ENCODE measurements around the gene BNIPL. TPM values are rescaled to one million over a fixed set of nuclear protein-coding genes. Genes with fewer than 3 reads are reported as not detected.

Gene BNIPL
- total RNA-seq, 1 donor from 2014 or later = 4.2 TPM

DNA sequence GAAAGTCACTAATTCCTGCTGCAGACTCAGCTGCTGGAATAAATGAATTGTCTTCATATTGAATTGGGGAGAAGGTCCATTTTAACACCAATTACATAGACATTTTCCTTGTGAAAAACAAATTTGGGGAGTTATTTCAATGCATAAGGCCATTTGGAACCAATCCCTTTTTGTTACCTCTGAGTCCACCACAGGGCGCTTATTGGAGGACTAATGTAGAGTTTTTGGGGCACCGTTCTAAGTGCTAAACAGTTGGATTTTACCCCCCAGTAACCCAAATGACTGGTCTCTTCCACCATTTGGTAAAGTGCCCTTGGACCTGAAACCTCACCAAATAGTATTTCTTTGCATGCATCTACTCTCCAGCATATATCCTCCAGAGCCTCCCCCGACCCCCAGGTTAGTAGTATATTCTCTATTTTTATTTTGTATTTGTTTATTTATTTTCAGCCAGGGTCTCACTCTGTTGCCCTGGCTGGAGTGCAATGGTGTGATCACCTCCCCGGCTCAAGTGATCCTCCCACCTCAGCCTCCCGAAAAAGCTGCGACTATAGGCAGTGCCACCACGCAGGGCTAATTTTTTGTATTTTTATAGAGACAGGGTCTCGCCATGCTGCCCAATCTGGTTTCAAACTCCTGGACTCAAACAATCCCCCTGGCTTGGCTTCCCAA is 26.6 kb upstream of the BNIPL start:
- H3K4me1 Mint-ChIP-seq = peaks cover 56% of the 10 kb centered on the region
- TF ChIP-seq, protein P1, sequence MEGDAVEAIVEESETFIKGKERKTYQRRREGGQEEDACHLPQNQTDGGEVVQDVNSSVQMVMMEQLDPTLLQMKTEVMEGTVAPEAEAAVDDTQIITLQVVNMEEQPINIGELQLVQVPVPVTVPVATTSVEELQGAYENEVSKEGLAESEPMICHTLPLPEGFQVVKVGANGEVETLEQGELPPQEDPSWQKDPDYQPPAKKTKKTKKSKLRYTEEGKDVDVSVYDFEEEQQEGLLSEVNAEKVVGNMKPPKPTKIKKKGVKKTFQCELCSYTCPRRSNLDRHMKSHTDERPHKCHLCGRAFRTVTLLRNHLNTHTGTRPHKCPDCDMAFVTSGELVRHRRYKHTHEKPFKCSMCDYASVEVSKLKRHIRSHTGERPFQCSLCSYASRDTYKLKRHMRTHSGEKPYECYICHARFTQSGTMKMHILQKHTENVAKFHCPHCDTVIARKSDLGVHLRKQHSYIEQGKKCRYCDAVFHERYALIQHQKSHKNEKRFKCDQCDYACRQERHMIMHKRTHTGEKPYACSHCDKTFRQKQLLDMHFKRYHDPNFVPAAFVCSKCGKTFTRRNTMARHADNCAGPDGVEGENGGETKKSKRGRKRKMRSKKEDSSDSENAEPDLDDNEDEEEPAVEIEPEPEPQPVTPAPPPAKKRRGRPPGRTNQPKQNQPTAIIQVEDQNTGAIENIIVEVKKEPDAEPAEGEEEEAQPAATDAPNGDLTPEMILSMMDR (IDR thresholded peaks at IDR 0.05; ENCODE audit: unreplicated experiment) = no peak
- H3K27ac Mint-ChIP-seq = peak overlapping the region; percentile 100
- H3K9me3 Mint-ChIP-seq = no peaks in the 10 kb centered on the region
- DNase-seq (ENCODE audit: low spot score in 2 of 2, unreplicated experiment in 2 of 2) = no peak
- peaks cover 2% of the 10 kb centered on the region for H3K36me3 Mint-ChIP-seq
- H3K27me3 Mint-ChIP-seq (ENCODE audit: low read depth) = no peaks in the 10 kb centered on the region
- H3K4me3 Mint-ChIP-seq = peak overlapping the region; percentile 97

DNA sequence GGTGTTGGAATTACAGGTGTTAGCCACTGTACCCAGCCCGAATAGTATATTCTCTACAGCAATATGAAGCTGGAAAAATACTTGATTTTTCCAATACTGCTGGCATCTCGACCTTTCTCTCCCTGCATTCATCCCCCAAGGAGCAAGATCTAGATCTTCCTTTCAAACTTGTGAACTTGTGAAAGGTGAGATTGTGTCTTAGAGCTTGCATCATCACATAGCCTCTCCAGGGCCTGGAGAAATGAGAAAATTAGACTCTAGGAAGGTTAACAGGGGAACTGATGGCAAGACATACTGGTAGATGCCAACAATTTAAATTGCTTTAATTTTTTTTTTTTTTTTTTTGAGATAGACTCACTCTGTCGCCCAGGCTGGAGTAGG is 26.1 kb upstream of the BNIPL start:
- Mint-ChIP-seq H3K36me3 (peaks cover 2% of the 10 kb centered on the region), H3K9me3 (no peaks in the 10 kb centered on the region), H3K27me3 (ENCODE audit: low read depth) (no peaks in the 10 kb centered on the region), H3K4me3 (no peak overlapping the region), H3K27ac (no peak overlapping the region), H3K4me1 (peaks cover 53% of the 10 kb centered on the region)
- DNase-seq (ENCODE audit: low spot score in 2 of 2, unreplicated experiment in 2 of 2) = no peak
- TF ChIP-seq, protein P1 (IDR thresholded peaks at IDR 0.05; ENCODE audit: unreplicated experiment) = no peak

DNA sequence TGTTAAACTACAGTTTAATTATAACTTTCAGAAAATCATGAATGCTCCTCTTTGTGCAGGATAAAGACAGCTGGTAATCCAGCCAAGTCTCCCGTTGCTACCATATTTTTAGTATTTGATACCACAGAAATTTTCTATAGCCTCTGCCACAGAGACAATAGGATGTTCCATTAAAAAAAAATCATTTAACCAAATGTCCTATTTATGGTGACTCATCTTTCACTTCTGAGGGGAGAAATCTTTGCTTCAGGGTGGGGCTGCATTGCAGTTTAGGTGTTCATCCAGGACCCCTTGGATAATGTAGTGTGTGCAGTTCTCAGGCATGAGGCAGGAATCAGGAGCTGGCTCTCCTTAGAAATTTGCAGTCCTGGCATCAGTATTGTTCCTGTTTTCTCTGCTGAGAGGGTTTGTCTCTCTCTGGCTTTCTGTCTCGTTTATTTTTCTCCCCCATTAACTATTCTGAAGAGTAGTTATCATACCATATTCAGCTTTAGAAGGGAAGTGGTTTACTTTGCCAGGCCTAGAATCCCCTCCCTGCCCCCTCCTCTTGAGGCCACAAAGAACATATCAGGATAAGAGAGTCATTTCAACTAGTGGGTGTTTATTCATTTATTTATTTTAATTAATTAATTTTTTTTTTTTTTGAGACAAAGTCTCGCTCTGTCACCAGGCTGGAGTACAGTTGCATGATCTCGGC is 25.1 kb upstream of the BNIPL start:
- H3K9me3 Mint-ChIP-seq = no peaks in the 10 kb centered on the region
- no peak overlapping the region for H3K4me3 Mint-ChIP-seq
- peaks cover 45% of the 10 kb centered on the region for H3K4me1 Mint-ChIP-seq
- no peak for DNase-seq (ENCODE audit: low spot score in 2 of 2, unreplicated experiment in 2 of 2)
- TF ChIP-seq, protein P1 (IDR thresholded peaks at IDR 0.05; ENCODE audit: unreplicated experiment) = no peak
- no peaks in the 10 kb centered on the region for H3K27me3 Mint-ChIP-seq (ENCODE audit: low read depth)
- peak overlapping the region; percentile 48 for H3K27ac Mint-ChIP-seq
- H3K36me3 Mint-ChIP-seq = peaks cover 2% of the 10 kb centered on the region

DNA sequence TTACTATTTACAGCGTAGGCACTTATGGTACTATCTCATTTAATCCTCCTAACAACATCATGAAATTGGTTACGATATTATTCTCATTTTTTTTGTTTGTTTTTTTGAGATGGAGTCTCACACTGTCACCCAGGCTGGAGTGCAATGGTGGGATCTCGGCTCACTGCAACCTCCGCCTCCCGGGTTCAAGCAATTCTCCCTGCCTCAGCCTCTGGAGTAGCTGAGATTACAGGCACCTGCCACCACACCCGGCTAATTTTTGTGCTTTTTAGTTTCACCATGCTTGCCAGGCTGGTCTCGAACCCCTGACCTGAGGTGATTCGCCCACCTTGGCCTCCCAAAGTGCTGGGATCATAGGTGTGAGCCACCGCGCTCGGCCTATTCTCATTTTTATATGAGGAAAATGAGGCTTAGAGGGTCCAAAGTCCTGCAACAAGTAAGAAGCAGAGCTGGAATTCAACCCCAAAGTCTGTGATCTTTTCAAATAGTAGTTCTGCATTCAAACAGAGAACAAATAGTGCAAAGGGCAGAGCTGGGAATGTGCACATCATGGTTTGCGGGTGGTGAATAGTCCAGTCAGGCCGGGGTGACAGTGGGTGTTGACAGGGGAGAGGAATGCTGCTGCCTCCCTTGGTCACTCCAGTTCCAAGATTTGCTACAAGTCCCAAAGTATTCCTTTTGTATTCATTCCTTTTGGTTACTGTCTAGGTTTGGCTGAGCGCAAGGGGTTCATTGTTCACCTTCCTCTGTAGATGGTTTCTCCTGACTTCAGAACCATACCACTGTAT is 23.5 kb upstream of the BNIPL start:
- peak overlapping the region; percentile 71 for H3K27ac Mint-ChIP-seq
- H3K9me3 Mint-ChIP-seq = no peaks in the 10 kb centered on the region
- DNase-seq (ENCODE audit: low spot score in 2 of 2, unreplicated experiment in 2 of 2) = no peak

DNA sequence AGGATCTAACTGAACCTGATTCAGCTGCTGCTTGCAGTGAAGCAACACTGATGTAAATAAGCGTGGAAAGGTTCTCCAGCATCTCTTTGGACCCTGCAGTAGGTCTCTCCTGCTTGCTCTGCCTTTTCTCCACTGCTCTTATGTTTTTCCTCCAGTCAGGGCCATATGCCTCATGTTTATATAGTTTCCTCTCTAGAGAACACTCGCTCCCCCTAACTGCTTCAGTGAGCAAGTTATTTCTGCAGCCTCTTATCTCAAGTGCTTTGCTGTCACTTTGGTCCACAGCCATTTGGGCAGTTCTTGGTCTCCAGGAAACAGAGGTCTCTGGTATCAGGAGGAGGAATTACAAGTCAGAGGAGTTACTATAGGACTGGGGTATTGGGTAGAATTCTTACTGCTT is 22.9 kb upstream of the BNIPL start:
- H3K27ac Mint-ChIP-seq = peak overlapping the region; percentile 71
- H3K4me3 Mint-ChIP-seq = no peak overlapping the region
- no peaks in the 10 kb centered on the region for H3K27me3 Mint-ChIP-seq (ENCODE audit: low read depth)
- peaks cover 26% of the 10 kb centered on the region for H3K4me1 Mint-ChIP-seq
- TF ChIP-seq, protein P1 (IDR thresholded peaks at IDR 0.05; ENCODE audit: unreplicated experiment) = no peak
- peaks cover 6% of the 10 kb centered on the region for H3K36me3 Mint-ChIP-seq
- no peak for DNase-seq (ENCODE audit: low spot score in 2 of 2, unreplicated experiment in 2 of 2)
- no peaks in the 10 kb centered on the region for H3K9me3 Mint-ChIP-seq

More for the DNA sequence above, 23.5 kb upstream of the BNIPL start:
- Mint-ChIP-seq H3K4me1 (peaks cover 31% of the 10 kb centered on the region), H3K36me3 (peaks cover 2% of the 10 kb centered on the region), H3K27me3 (ENCODE audit: low read depth) (no peaks in the 10 kb centered on the region), H3K4me3 (no peak overlapping the region)
- TF ChIP-seq, protein P1 (IDR thresholded peaks at IDR 0.05; ENCODE audit: unreplicated experiment) = no peak
